GM21825 (cell line): ENCODE measurements around the gene ATXN3L.

Experiments
- ATAC-seq: cut with Tn5 transposase; IDR thresholded peaks from one replicate; pipeline ENCODE4 v1.9.1; 2021; ENCODE audit warnings: mild to moderate bottlenecking, moderate library complexity; ENCODE audit not compliant: unreplicated experiment

The ATXN3L gene

GRCh38 chrX:13270360-13270759 is 49.5 kb downstream of the ATXN3L start:
- no peak for ATAC-seq

- no peak for ATAC-seq
These were observed 51.0 kb downstream of the ATXN3L start for GRCh38 chrX:13268874-13269273.
